GM12878 (cell line): ENCODE measurements around the gene EXOSC10. TPM values are rescaled to one million over a fixed set of nuclear protein-coding genes. Genes with fewer than 3 reads are reported as not detected.

Experiments used
- EGR1 ChIP-seq, 2 experiments: IDR thresholded peaks; 1 replicate in 1 of 2; 2 replicates in 1 of 2; pipeline ENCODE4 v1.6.1; 2011 to 2012; ENCODE audit warnings: low read depth in 2 of 2, low read length in 2 of 2, borderline replicate concordance in 1 of 2, mild to moderate bottlenecking in 1 of 2, moderate library complexity in 1 of 2
- FOXM1 ChIP-seq: IDR thresholded peaks from 2 replicates; pipeline ENCODE4 v1.6.1; 2012; ENCODE audit warnings: low read depth, mild to moderate bottlenecking, inconsistent platforms, low read length, moderate library complexity
- MTA3 ChIP-seq: IDR thresholded peaks from 2 replicates; pipeline ENCODE4 v1.6.1; 2012; ENCODE audit warnings: low read length, inconsistent platforms, borderline replicate concordance
- MYC ChIP-seq: IDR thresholded peaks from 2 replicates; pipeline ENCODE4 v1.6.1; 2011; ENCODE audit warnings: mild to moderate bottlenecking, low read length, moderate library complexity, inconsistent platforms; ENCODE audit not compliant: insufficient read depth, insufficient replicate concordance, insufficient read length, severe bottlenecking
- NR2C1 ChIP-seq: fragments of 450-650 bp; IDR thresholded peaks from 2 replicates; pipeline ENCODE4 v1.6.1; 2017; ENCODE audit warnings: antibody characterized with exemption, mild to moderate bottlenecking, moderate library complexity
- POLR2A ChIP-seq: IDR thresholded peaks from 2 replicates; pipeline ENCODE4 v1.6.1; 2011; ENCODE audit warnings: low read depth, mild to moderate bottlenecking, low read length
- POU2F2 ChIP-seq: IDR thresholded peaks from 3 replicates; pipeline ENCODE4 v1.6.1; 2011; ENCODE audit warnings: low read depth, mild to moderate bottlenecking, low read length, borderline replicate concordance
- SPI1 ChIP-seq: IDR thresholded peaks from 2 replicates; pipeline ENCODE4 v1.6.1; 2011; ENCODE audit warnings: low read depth, mild to moderate bottlenecking, low read length, moderate library complexity, borderline replicate concordance; ENCODE audit not compliant: insufficient read depth
- SRF ChIP-seq, 2 experiments: IDR thresholded peaks; 2 replicates each; pipeline ENCODE4 v1.6.1; 2011; ENCODE audit warnings: low read depth in 2 of 2, low read length in 2 of 2, mild to moderate bottlenecking in 1 of 2, moderate library complexity in 1 of 2
- polyA plus RNA-seq, 11 experiments: library from polyadenylated mRNA; depleted of rRNA in 4 of 11; unstranded in 6 of 11; stranded (reverse) in 5 of 11; fragments of >200 nt; fragmentation: Nextera tagmentation in 4 of 11; fragmentation: Illumina TruSeq in 1 of 11; extraction: Ambion mirVana in 4 of 11; extraction: Trizol in 1 of 11; gene quantifications; 1 replicate in 1 of 11; 2 replicates in 10 of 11; pipeline versions ENCODE4 v1.2.1 to v1.2.3, GENCODE V29; 2011 to 2016; ENCODE audit warnings: inconsistent platforms in 2 of 11, missing spikeins in 2 of 11, low read depth in 1 of 11
- total RNA-seq, 4 experiments: library from RNA; depleted of rRNA in 3 of 4; stranded (reverse); fragments of >200 nt in 3 of 4; fragmentation: Illumina TruSeq in 1 of 4; extraction: Trizol in 1 of 4; gene quantifications; 2 replicates each; pipeline versions ENCODE4 v1.2.1 to v1.2.3, GENCODE V29; 2013 to 2021
- TF ChIP-seq, protein P1 (sequence below): IDR thresholded peaks from 2 replicates; pipeline ENCODE4 v1.6.1; 2012; ENCODE audit warnings: low read depth, low read length, improper control_type of control experiment
- TF ChIP-seq, protein P2 (sequence below): fragments of 450-650 bp; IDR thresholded peaks from 2 replicates; pipeline ENCODE4 v1.6.1; 2017; ENCODE audit warnings: mild to moderate bottlenecking
- TF ChIP-seq, protein P3 (sequence below): fragments of 450-650 bp; conservative IDR thresholded peaks from 2 replicates; pipeline ENCODE4 v1.6.1; 2017; ENCODE audit warnings: mild to moderate bottlenecking, moderate library complexity

Gene EXOSC10
- total and polyA plus RNA-seq, 10 of the 15 experiments (the other 5 are each of a cell fraction or from before 2014, with no cell fraction given), result 16.2 to 86.5 (median 66.4) TPM

DNA sequence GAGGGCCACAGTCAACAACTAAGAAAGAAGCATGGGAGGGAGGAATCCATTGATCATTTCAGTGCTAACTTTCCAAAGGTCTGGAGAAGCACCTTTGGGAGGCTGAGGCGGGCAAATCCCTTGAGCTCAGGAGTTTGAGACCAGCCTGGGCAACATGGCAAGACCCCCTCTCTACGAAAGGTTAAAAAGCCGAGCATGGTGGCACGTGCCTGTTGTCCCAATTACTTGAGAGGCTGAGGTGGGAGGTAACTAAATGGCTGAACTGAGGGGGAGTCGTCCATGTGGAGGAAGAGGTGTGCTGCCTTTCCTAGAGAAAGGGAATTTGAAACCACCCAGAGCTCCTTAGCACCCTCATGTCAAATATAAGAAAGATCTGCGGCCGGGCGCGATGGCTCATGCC, 68.8 kb downstream of the EXOSC10 start (continued):
- TF ChIP-seq FOXM1 (no peak), SPI1 (no peak), SRF (IDR thresholded peaks at IDR 0.05; ENCODE audit: low read depth in 2 of 2, low read length in 2 of 2) (no peak), NR2C1 (no peak), POLR2A (peak; percentile 29; the same call in 1 of the 2 replicates), EGR1 (IDR thresholded peaks at IDR 0.05; ENCODE audit: borderline replicate concordance in 1 of 2, low read depth in 2 of 2, low read length in 2 of 2) (no peak), POU2F2 (no peak), MTA3 (0 out of 2 replicates have a peak, but pooled peaks have one; percentile 25), MYC (no peak)
- TF ChIP-seq, protein P1, sequence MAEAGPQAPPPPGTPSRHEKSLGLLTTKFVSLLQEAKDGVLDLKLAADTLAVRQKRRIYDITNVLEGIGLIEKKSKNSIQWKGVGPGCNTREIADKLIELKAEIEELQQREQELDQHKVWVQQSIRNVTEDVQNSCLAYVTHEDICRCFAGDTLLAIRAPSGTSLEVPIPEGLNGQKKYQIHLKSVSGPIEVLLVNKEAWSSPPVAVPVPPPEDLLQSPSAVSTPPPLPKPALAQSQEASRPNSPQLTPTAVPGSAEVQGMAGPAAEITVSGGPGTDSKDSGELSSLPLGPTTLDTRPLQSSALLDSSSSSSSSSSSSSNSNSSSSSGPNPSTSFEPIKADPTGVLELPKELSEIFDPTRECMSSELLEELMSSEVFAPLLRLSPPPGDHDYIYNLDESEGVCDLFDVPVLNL, result no peak
- TF ChIP-seq, protein P2, sequence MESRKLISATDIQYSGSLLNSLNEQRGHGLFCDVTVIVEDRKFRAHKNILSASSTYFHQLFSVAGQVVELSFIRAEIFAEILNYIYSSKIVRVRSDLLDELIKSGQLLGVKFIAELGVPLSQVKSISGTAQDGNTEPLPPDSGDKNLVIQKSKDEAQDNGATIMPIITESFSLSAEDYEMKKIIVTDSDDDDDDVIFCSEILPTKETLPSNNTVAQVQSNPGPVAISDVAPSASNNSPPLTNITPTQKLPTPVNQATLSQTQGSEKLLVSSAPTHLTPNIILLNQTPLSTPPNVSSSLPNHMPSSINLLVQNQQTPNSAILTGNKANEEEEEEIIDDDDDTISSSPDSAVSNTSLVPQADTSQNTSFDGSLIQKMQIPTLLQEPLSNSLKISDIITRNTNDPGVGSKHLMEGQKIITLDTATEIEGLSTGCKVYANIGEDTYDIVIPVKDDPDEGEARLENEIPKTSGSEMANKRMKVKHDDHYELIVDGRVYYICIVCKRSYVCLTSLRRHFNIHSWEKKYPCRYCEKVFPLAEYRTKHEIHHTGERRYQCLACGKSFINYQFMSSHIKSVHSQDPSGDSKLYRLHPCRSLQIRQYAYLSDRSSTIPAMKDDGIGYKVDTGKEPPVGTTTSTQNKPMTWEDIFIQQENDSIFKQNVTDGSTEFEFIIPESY, result no peak
- TF ChIP-seq, protein P3, sequence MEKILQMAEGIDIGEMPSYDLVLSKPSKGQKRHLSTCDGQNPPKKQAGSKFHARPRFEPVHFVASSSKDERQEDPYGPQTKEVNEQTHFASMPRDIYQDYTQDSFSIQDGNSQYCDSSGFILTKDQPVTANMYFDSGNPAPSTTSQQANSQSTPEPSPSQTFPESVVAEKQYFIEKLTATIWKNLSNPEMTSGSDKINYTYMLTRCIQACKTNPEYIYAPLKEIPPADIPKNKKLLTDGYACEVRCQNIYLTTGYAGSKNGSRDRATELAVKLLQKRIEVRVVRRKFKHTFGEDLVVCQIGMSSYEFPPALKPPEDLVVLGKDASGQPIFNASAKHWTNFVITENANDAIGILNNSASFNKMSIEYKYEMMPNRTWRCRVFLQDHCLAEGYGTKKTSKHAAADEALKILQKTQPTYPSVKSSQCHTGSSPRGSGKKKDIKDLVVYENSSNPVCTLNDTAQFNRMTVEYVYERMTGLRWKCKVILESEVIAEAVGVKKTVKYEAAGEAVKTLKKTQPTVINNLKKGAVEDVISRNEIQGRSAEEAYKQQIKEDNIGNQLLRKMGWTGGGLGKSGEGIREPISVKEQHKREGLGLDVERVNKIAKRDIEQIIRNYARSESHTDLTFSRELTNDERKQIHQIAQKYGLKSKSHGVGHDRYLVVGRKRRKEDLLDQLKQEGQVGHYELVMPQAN, result no peak
- TF ChIP-seq, all 136 proteins: peak for 4
